GM23338 (cell line): ENCODE measurements around the gene TEDC1. TPM values are rescaled to one million over a fixed set of nuclear protein-coding genes. Genes with fewer than 3 reads are reported as not detected.

Experiments
- ATAC-seq: fragments of 200-7000 bp; cut with Tn5 transposase; 3 replicates; pipeline ENCODE4 v1.9.1; 2020
- DNase-seq: peaks from one replicate; pipeline ENCODE4 v3.0.0-alpha.2; 2015; ENCODE audit warnings: low spot score
- H2AFZ ChIP-seq: fragments of 200-600 bp; sonication (generic); 2 replicates; pipeline ENCODE4 v1.8.0; 2016; ENCODE audit warnings: antibody characterized with exemption, mild to moderate bottlenecking, moderate library complexity
- H3F3A ChIP-seq: fragments of 200-600 bp; sonication (generic); replicated peaks from 2 replicates; pipeline ENCODE4 v1.8.0; 2017; ENCODE audit warnings: antibody characterized with exemption, mixed run types, low read depth
- H3K27ac ChIP-seq: fragments of 200-600 bp; sonication (generic); 2 replicates; pipeline ENCODE4 v1.6.1; 2016; ENCODE audit warnings: low read depth
- H3K27me3 ChIP-seq: fragments of 200-600 bp; sonication (generic); 2 replicates; pipeline ENCODE4 v1.8.0; 2016; ENCODE audit warnings: mild to moderate bottlenecking, mixed run types, moderate library complexity; ENCODE audit not compliant: insufficient read depth
- H3K36me3 ChIP-seq: fragments of 200-600 bp; sonication (generic); 2 replicates; pipeline ENCODE4 v1.8.0; 2016; ENCODE audit warnings: mild to moderate bottlenecking; ENCODE audit not compliant: insufficient read depth
- H3K4me1 ChIP-seq: fragments of 200-600 bp; sonication (generic); 2 replicates; pipeline ENCODE4 v1.8.0; 2016; ENCODE audit warnings: mild to moderate bottlenecking, moderate library complexity; ENCODE audit not compliant: insufficient read depth
- H3K4me2 ChIP-seq: fragments of 200-600 bp; sonication (generic); 2 replicates; pipeline ENCODE4 v1.7.1; 2017; ENCODE audit warnings: mixed run types
- H3K4me3 ChIP-seq: fragments of 200-600 bp; sonication (generic); 2 replicates; pipeline ENCODE4 v1.6.1; 2016; ENCODE audit warnings: mixed run types
- H3K79me2 ChIP-seq: fragments of 200-600 bp; sonication (generic); replicated peaks from 2 replicates; pipeline ENCODE4 v1.8.0; 2017; ENCODE audit warnings: mild to moderate bottlenecking; ENCODE audit not compliant: insufficient read depth
- H3K9me2 ChIP-seq: fragments of 200-600 bp; sonication (generic); 2 replicates; pipeline ENCODE4 v1.8.0; 2017; ENCODE audit not compliant: insufficient read depth
- H4K20me1 ChIP-seq: fragments of 200-600 bp; sonication (generic); replicated peaks from 2 replicates; pipeline ENCODE4 v1.8.0; 2017; ENCODE audit warnings: mild to moderate bottlenecking; ENCODE audit not compliant: insufficient read depth
- H3K27ac Mint-ChIP-seq: 2 replicates; pipeline ENCODE4 v1.8.0; 2020; ENCODE audit warnings: inconsistent platforms, mild to moderate bottlenecking, moderate library complexity, mixed read lengths
- H3K27me3 Mint-ChIP-seq: 3 replicates; pipeline ENCODE4 v1.8.0; 2022; ENCODE audit warnings: low read depth, mild to moderate bottlenecking, moderate library complexity, mixed read lengths, inconsistent platforms; ENCODE audit not compliant: insufficient read depth, poor library complexity
- H3K36me3 Mint-ChIP-seq: 3 replicates; pipeline ENCODE4 v1.8.0; 2021; ENCODE audit warnings: low read depth, mild to moderate bottlenecking, inconsistent platforms, moderate library complexity, mixed read lengths
- H3K4me1 Mint-ChIP-seq: 3 replicates; pipeline ENCODE4 v1.8.0; 2020; ENCODE audit warnings: mild to moderate bottlenecking, inconsistent platforms, mixed read lengths
- H3K4me3 Mint-ChIP-seq: 3 replicates; pipeline ENCODE4 v1.8.0; 2021; ENCODE audit warnings: moderate library complexity, mild to moderate bottlenecking, inconsistent platforms, mixed read lengths
- H3K9me3 Mint-ChIP-seq: 3 replicates; pipeline ENCODE4 v1.8.0; 2020; ENCODE audit warnings: moderate library complexity, mild to moderate bottlenecking, inconsistent platforms, mixed read lengths
- CREB1 ChIP-seq: fragments of 250-450 bp; sonication (Bioruptor Pico); IDR thresholded peaks from 2 replicates; pipeline ENCODE4 v1.5.0; 2020; ENCODE audit warnings: low read depth, mild to moderate bottlenecking, moderate library complexity
- ETS1 ChIP-seq: IDR thresholded peaks from 2 replicates; pipeline ENCODE4 v1.6.1; 2016; ENCODE audit warnings: antibody characterized with exemption
- EZH2 ChIP-seq: fragments of 200-600 bp; sonication (generic); IDR thresholded peaks from one replicate; pipeline ENCODE4 v1.8.0; 2017; ENCODE audit warnings: antibody characterized with exemption, mild to moderate bottlenecking, low read depth; ENCODE audit not compliant: unreplicated experiment
- EZH2phosphoT487 ChIP-seq: fragments of 200-600 bp; sonication (generic); IDR thresholded peaks from one replicate; pipeline ENCODE4 v1.8.1; 2018; ENCODE audit warnings: antibody characterized with exemption; ENCODE audit not compliant: unreplicated experiment
- JUNB ChIP-seq: IDR thresholded peaks from one replicate; pipeline ENCODE4 v1.6.1; 2016; ENCODE audit warnings: antibody characterized with exemption; ENCODE audit not compliant: unreplicated experiment
- POLR2AphosphoS5 ChIP-seq: IDR thresholded peaks from 2 replicates; pipeline ENCODE4 v1.6.1; 2016; ENCODE audit warnings: antibody characterized with exemption, low read depth
- STAT1 ChIP-seq: IDR thresholded peaks from one replicate; pipeline ENCODE4 v1.6.1; 2016; ENCODE audit warnings: antibody characterized with exemption; ENCODE audit not compliant: unreplicated experiment
- ZNF114 ChIP-seq: fragments of 250-450 bp; sonication (Bioruptor Pico); IDR thresholded peaks from 2 replicates; pipeline ENCODE4 v1.5.0; 2020; ENCODE audit warnings: mild to moderate bottlenecking, moderate library complexity
- ZNF331 ChIP-seq: fragments of 250-450 bp; sonication (Bioruptor Pico); IDR thresholded peaks from 2 replicates; pipeline ENCODE4 v1.5.0; 2020; ENCODE audit warnings: low read depth, mild to moderate bottlenecking, moderate library complexity
- polyA plus RNA-seq: library from polyadenylated mRNA; unstranded; fragments of >200 nt; fragmentation: Nextera tagmentation; extraction: Ambion mirVana; gene quantifications from 2 replicates; pipeline ENCODE4 v1.2.1, GENCODE V29; 2016
- total RNA-seq: library from RNA; depleted of rRNA; stranded (reverse); fragments of >200 nt; shearing (Covaris generic); gene quantifications from 2 replicates; pipeline ENCODE4 v1.2.3, GENCODE V29; 2014
- TF ChIP-seq, protein P1 (sequence below), 2 experiments: fragments of 200-600 bp in 1 of 2; sonication (generic) in 1 of 2; conservative IDR thresholded peaks; 2 replicates each; pipeline versions ENCODE4 v1.5.1 to v1.6.1; 2016 to 2017; ENCODE audit warnings: antibody characterized with exemption in 2 of 2, low read depth in 2 of 2, mild to moderate bottlenecking in 2 of 2, moderate library complexity in 1 of 2
- TF ChIP-seq, protein P2 (sequence below): IDR thresholded peaks from one replicate; pipeline ENCODE4 v1.6.1; 2018; ENCODE audit warnings: antibody characterized with exemption; ENCODE audit not compliant: unreplicated experiment

Gene TEDC1
- total and polyA plus RNA-seq, 2 experiments from 2014 or later = 5.9 to 16.3 TPM

DNA sequence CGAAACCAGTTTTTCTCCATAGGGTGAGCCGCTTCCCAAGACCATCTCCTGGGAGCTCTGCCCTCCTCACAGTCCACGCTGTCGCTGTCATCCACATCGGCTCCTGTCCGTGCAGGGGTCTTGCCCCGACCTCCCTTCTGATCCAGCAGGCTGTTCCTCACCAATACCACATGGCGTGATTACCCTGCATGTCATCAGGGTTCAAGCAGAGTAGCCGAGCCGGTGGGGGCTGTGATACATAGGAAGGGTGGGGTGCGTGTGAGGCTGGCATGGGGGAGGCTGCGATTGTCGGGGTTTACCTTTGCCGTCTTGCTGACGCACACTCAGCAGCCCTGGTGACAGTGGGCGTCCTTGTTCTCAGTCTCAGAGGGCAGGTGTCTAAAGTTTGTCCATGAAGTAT, 17.0 kb downstream of the TEDC1 start:
- H3K27me3 Mint-ChIP-seq = peaks cover 3% of the 10 kb centered on the region

GRCh38 chr14:105508601-105509000, 17.6 kb downstream of the TEDC1 start:
- peaks cover 3% of the 10 kb centered on the region for H3K27me3 Mint-ChIP-seq
- Histone ChIP-seq H3K27me3 (no peaks in the 10 kb centered on the region), H3F3A (no peaks in the 10 kb centered on the region), H3K36me3 (no peaks in the 10 kb centered on the region), H4K20me1 (no peaks in the 10 kb centered on the region), H3K79me2 (no peaks in the 10 kb centered on the region), H3K4me2 (no peak overlapping the region), H3K4me1 (no peaks in the 10 kb centered on the region), H3K4me3 (no peak overlapping the region), H3K27ac (no peak overlapping the region), H2AFZ (no peak overlapping the region), H3K9me2 (no peaks in the 10 kb centered on the region)
- ATAC-seq (no peak), DNase-seq (no peak)
- H3K9me3 Mint-ChIP-seq = no peaks in the 10 kb centered on the region; the same call in none of the 3 replicates
- H3K4me3 Mint-ChIP-seq = no peak overlapping the region
- no peaks in the 10 kb centered on the region for H3K4me1 Mint-ChIP-seq
- no peak overlapping the region for H3K27ac Mint-ChIP-seq
- no peaks in the 10 kb centered on the region; the same call in 2 of the 3 replicates for H3K36me3 Mint-ChIP-seq
- TF ChIP-seq EZH2 (no peak), ETS1 (no peak), CREB1 (CRISPR knock-in tag) (no peak), POLR2AphosphoS5 (no peak), EZH2phosphoT487 (no peak), ZNF331 (CRISPR knock-in tag) (no peak), JUNB (no peak), STAT1 (no peak)
- TF ChIP-seq, protein P1, sequence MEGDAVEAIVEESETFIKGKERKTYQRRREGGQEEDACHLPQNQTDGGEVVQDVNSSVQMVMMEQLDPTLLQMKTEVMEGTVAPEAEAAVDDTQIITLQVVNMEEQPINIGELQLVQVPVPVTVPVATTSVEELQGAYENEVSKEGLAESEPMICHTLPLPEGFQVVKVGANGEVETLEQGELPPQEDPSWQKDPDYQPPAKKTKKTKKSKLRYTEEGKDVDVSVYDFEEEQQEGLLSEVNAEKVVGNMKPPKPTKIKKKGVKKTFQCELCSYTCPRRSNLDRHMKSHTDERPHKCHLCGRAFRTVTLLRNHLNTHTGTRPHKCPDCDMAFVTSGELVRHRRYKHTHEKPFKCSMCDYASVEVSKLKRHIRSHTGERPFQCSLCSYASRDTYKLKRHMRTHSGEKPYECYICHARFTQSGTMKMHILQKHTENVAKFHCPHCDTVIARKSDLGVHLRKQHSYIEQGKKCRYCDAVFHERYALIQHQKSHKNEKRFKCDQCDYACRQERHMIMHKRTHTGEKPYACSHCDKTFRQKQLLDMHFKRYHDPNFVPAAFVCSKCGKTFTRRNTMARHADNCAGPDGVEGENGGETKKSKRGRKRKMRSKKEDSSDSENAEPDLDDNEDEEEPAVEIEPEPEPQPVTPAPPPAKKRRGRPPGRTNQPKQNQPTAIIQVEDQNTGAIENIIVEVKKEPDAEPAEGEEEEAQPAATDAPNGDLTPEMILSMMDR (conservative IDR thresholded peaks at IDR 0.05; ENCODE audit: low read depth in 2 of 2) = no peak

More for the DNA sequence above, 17.0 kb downstream of the TEDC1 start:
- no peak overlapping the region for H2AFZ ChIP-seq
- no peaks in the 10 kb centered on the region for H3K27me3 ChIP-seq
- no peaks in the 10 kb centered on the region for H3K4me1 ChIP-seq
- ATAC-seq = no peak
- H3K4me2 ChIP-seq = no peak overlapping the region
- H3F3A ChIP-seq = no peaks in the 10 kb centered on the region
- no peaks in the 10 kb centered on the region for H4K20me1 ChIP-seq
- no peak overlapping the region for H3K4me3 Mint-ChIP-seq
- no peak overlapping the region for H3K27ac ChIP-seq
- DNase-seq = no peak
- H3K4me1 Mint-ChIP-seq = no peaks in the 10 kb centered on the region
- H3K79me2 ChIP-seq = no peaks in the 10 kb centered on the region
- no peaks in the 10 kb centered on the region; the same call in 2 of the 3 replicates for H3K36me3 Mint-ChIP-seq
- TF ChIP-seq ZNF114 (CRISPR knock-in tag) (no peak), CREB1 (CRISPR knock-in tag) (no peak), POLR2AphosphoS5 (no peak)
- TF ChIP-seq, protein P2, sequence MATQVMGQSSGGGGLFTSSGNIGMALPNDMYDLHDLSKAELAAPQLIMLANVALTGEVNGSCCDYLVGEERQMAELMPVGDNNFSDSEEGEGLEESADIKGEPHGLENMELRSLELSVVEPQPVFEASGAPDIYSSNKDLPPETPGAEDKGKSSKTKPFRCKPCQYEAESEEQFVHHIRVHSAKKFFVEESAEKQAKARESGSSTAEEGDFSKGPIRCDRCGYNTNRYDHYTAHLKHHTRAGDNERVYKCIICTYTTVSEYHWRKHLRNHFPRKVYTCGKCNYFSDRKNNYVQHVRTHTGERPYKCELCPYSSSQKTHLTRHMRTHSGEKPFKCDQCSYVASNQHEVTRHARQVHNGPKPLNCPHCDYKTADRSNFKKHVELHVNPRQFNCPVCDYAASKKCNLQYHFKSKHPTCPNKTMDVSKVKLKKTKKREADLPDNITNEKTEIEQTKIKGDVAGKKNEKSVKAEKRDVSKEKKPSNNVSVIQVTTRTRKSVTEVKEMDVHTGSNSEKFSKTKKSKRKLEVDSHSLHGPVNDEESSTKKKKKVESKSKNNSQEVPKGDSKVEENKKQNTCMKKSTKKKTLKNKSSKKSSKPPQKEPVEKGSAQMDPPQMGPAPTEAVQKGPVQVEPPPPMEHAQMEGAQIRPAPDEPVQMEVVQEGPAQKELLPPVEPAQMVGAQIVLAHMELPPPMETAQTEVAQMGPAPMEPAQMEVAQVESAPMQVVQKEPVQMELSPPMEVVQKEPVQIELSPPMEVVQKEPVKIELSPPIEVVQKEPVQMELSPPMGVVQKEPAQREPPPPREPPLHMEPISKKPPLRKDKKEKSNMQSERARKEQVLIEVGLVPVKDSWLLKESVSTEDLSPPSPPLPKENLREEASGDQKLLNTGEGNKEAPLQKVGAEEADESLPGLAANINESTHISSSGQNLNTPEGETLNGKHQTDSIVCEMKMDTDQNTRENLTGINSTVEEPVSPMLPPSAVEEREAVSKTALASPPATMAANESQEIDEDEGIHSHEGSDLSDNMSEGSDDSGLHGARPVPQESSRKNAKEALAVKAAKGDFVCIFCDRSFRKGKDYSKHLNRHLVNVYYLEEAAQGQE = no peak
- H3K27ac Mint-ChIP-seq = no peak overlapping the region
- no peaks in the 10 kb centered on the region; the same call in none of the 3 replicates for H3K9me3 Mint-ChIP-seq
- no peaks in the 10 kb centered on the region for H3K9me2 ChIP-seq
- H3K36me3 ChIP-seq = no peaks in the 10 kb centered on the region
- no peak overlapping the region for H3K4me3 ChIP-seq
